Bronchial smooth muscle cell (primary cell): ENCODE results near the gene CNTNAP3. TPM values are rescaled to one million over a fixed set of nuclear protein-coding genes. Genes with fewer than 3 reads are reported as not detected.

Source experiments
- total RNA-seq: library from RNA; depleted of rRNA; stranded (reverse); fragments of >200 nt; gene quantifications from 2 replicates; pipeline ENCODE4 v1.2.1, GENCODE V29; 2014

The CNTNAP3 gene
- total RNA-seq, result 0.94 and 3.5 TPM in 2 replicates

DNA sequence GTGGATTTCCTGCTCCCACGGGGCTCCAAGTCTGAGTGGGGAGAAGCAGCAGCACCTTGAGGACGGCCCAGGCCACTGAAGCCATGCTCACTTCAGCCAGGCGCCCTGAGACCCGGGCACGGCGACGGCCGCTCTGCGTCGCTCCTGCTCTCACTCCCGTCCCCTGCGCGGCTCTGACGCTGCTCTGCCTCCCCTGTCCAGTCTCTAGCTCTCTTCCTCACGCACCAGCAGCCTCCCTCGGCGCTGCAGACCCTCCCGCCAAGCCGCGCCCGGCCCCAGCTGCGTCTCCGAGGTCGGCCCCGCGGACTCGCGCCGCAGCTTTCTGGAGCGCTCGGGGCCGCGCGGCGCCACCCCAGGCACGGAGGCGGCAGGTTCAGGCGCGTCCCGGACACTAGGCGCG, at the start of gene CNTNAP3:
Gene CNTNAP3 (minus strand): TSS at position 188 of the 400 bp plus-strand sequence. CDS start 103 bp downstream, at position 85.

Other genes starting within 250 kb of the CNTNAP3 start
- gene SPATA31A1, start 67.5 kb upstream of the CNTNAP3 start, total RNA-seq, result not detected in 2 replicates